HG03575 (cell line): ENCODE measurements around the gene BBS2.
"Not testable (repeated sequence)": the region's sequence is repeated elsewhere in the genome, so short reads cannot be mapped to it uniquely, and the experiment has no call there.

Source experiments
- ATAC-seq: cut with Tn5 transposase; IDR thresholded peaks from one replicate; pipeline ENCODE4 v1.9.1; 2021; ENCODE audit not compliant: unreplicated experiment, insufficient number of reproducible peaks, low FRiP score; ENCODE audit errors: extremely low read depth

BBS2 gene

GRCh38 chr16:56532714-56533113, 12.9 kb upstream of the BBS2 start:
- no peak for ATAC-seq

GRCh38 chr16:56530872-56531271, 11.0 kb upstream of the BBS2 start:
- ATAC-seq = no peak

- no peak for ATAC-seq
Measured at GRCh38 chr16:56525236-56525635, 5.4 kb upstream of the BBS2 start.

GRCh38 chr16:56520251-56520577, 390 bp upstream of the BBS2 start:
- ATAC-seq = no peak

- no peak for ATAC-seq
Measured at GRCh38 chr16:56518425-56518824, 1.4 kb downstream of the BBS2 start.

- ATAC-seq = no peak
Measured at GRCh38 chr16:56517206-56517605, 2.6 kb downstream of the BBS2 start.

- no peak for ATAC-seq
Measured at GRCh38 chr16:56515665-56516064, 4.2 kb downstream of the BBS2 start.

- ATAC-seq = no peak
Measured at GRCh38 chr16:56514845-56515244, 5.0 kb downstream of the BBS2 start.

- no peak for ATAC-seq
Measured at GRCh38 chr16:56513972-56514371, 5.9 kb downstream of the BBS2 start.

- no peak for ATAC-seq
Measured at GRCh38 chr16:56513091-56513490, 6.7 kb downstream of the BBS2 start.

GRCh38 chr16:56512025-56512424, 7.8 kb downstream of the BBS2 start:
- no peak for ATAC-seq

- no peak for ATAC-seq
Measured at GRCh38 chr16:56510544-56510943, 9.3 kb downstream of the BBS2 start.

- no peak for ATAC-seq
Measured at GRCh38 chr16:56506941-56507340, 12.9 kb downstream of the BBS2 start.

GRCh38 chr16:56505181-56505580, 14.6 kb downstream of the BBS2 start:
- no peak for ATAC-seq

- no peak for ATAC-seq
Measured at GRCh38 chr16:56493815-56494214, 26.0 kb downstream of the BBS2 start.

- ATAC-seq = no peak
Measured at GRCh38 chr16:56493126-56493525, 26.7 kb downstream of the BBS2 start.

GRCh38 chr16:56491657-56492261, 28.1 kb downstream of the BBS2 start:
- no peak for ATAC-seq

GRCh38 chr16:56488868-56489267, 31.0 kb downstream of the BBS2 start:
- ATAC-seq = not testable (repeated sequence)

- no peak for ATAC-seq
Measured at GRCh38 chr16:56488035-56488434, 31.8 kb downstream of the BBS2 start.

- ATAC-seq = no peak
Measured at GRCh38 chr16:56483394-56483793, 36.4 kb downstream of the BBS2 start.

GRCh38 chr16:56482683-56483236, 37.1 kb downstream of the BBS2 start:
- ATAC-seq = no peak
